CD4-positive, alpha-beta memory T cell (primary cell): ENCODE data around the gene C1QL3. TPM values are rescaled to one million over a fixed set of nuclear protein-coding genes. Genes with fewer than 3 reads are reported as not detected.
A peak's percentile ranks its signal among the peaks of the same experiment; 100 is the strongest.

Experiments used
- CTCF ChIA-PET: fragments of 350-600 bp; sonication (Branson Sonifier 250); formaldehyde crosslinking; loops from one replicate; lab custom pipeline; 2021; ENCODE audit warnings: inconsistent platforms; ENCODE audit not compliant: partially characterized antibody; lab: Charles Lee
- POLR2A ChIA-PET: fragments of 350-600 bp; sonication (Branson Sonifier 250); formaldehyde crosslinking; loops from one replicate; lab custom pipeline; 2021; ENCODE audit not compliant: partially characterized antibody; lab: Charles Lee
- DNase-seq, 5 donors: peaks; one replicate each; pipeline versions ENCODE4 v3.0.0 to v3.0.0-alpha.2; 2020 to 2022; ENCODE audit warnings: mixed read lengths in 1 of 5
- H3K27ac ChIP-seq: one replicate; pipeline ENCODE4 v1.7.0; 2013; ENCODE audit warnings: low read depth, low read length
- H3K27me3 ChIP-seq: 2 replicates; pipeline ENCODE4 v1.7.0; 2013; ENCODE audit warnings: mild to moderate bottlenecking, low read length, moderate library complexity; ENCODE audit not compliant: insufficient read depth
- H3K36me3 ChIP-seq: 2 replicates; pipeline ENCODE4 v1.7.0; 2013; ENCODE audit warnings: mild to moderate bottlenecking, low read length, moderate library complexity; ENCODE audit not compliant: insufficient read depth
- H3K4me1 ChIP-seq: 2 replicates; pipeline ENCODE4 v1.7.0; 2013; ENCODE audit warnings: mild to moderate bottlenecking, low read length, moderate library complexity; ENCODE audit not compliant: insufficient read depth
- H3K4me3 ChIP-seq, 2 donors: one replicate each; pipeline ENCODE4 v1.7.0; 2013; ENCODE audit warnings: low read length in 2 of 2, mild to moderate bottlenecking in 1 of 2
- H3K9me3 ChIP-seq, 2 donors: one replicate each; pipeline ENCODE4 v1.7.0; 2013; ENCODE audit warnings: low read length in 2 of 2, control low read depth in 1 of 2; ENCODE audit not compliant: control insufficient read depth in 1 of 2
- H3K27ac Mint-ChIP-seq, 7 donors: one replicate each; pipeline ENCODE4 v1.8.0; 2020 to 2021; ENCODE audit warnings: mixed read lengths in 7 of 7, mild to moderate bottlenecking in 6 of 7, inconsistent platforms in 3 of 7, moderate library complexity in 3 of 7
- H3K27me3 Mint-ChIP-seq, 2 donors: one replicate each; pipeline ENCODE4 v1.8.0; 2020 to 2021; ENCODE audit warnings: mixed read lengths in 2 of 2
- H3K36me3 Mint-ChIP-seq, 2 donors: one replicate each; pipeline ENCODE4 v1.8.0; 2020 to 2021; ENCODE audit warnings: mixed read lengths in 2 of 2, inconsistent platforms in 1 of 2, mild to moderate bottlenecking in 1 of 2
- H3K4me1 Mint-ChIP-seq, 4 donors: one replicate each; pipeline ENCODE4 v1.8.0; 2020 to 2021; ENCODE audit warnings: mixed read lengths in 4 of 4, mild to moderate bottlenecking in 1 of 4
- H3K4me3 Mint-ChIP-seq, 8 donors: one replicate each; pipeline ENCODE4 v1.8.0; 2020 to 2021; ENCODE audit warnings: mixed read lengths in 8 of 8, mild to moderate bottlenecking in 7 of 8, moderate library complexity in 6 of 8, inconsistent platforms in 3 of 8
- H3K9me3 Mint-ChIP-seq, 8 donors: one replicate each; pipeline ENCODE4 v1.8.0; 2020 to 2021; ENCODE audit warnings: mixed read lengths in 8 of 8, mild to moderate bottlenecking in 5 of 8, inconsistent platforms in 3 of 8, moderate library complexity in 1 of 8
- intact Hi-C: fragments of 100-400 bp; cut with micrococcal nuclease; formaldehyde crosslinking; loops from one replicate; pipeline ENCODE4 v1.15.1; 2023
- polyA plus RNA-seq, 2 donors: library from polyadenylated mRNA; unstranded; fragments of 300-500 nt; fragmentation: Illumina TruSeq; gene quantifications; one replicate each; pipeline ENCODE4 v1.2.3, GENCODE V29; 2021
- total RNA-seq, 2 experiments: library from RNA; stranded (reverse); gene quantifications; one replicate each; pipeline ENCODE4 v1.2.3, GENCODE V29; 2021

Gene C1QL3
- total RNA-seq (not detected), polyA plus RNA-seq (under 1 TPM; 0.48 TPM)

DNA sequence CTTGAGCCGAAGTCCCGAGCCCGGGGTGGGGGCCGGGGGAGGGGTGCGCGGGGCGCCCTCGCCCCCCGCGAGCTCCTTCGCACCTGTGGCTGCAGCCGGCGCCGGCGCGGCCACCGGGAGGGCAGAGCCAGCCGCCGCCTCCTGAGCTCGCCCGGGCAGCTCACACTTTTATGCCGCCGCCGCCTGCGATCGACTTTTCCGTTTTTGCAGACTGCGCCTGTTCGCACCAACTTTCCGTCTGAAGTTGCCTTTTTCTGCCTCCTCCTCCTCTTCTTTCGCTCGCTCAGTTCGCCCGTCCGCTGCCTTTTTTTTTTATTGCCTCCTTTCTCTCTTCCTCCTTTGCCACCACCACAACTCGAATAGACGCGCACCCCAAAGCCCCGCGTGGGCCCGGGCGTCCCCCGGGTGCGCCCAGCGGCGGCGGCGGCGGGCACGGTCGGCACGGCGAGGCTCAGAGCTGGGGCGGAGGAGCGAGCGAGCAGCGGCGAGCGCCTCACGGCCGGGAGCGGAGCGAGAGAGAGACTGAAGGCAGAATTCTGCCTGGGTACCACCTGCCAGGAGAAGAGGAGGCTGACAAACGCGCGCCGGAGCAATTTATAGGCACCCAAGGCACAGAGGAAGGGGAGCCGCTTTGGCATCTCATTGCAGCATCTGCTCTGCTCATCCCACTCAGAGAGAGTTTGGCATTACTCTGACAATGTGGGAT lies at the start of gene C1QL3:
Gene C1QL3, minus strand, starts transcription at position 569 of the 706 bp plus-strand sequence. CDS start 814 bp downstream, outside the sequence.
- DNase-seq = peak in 3 of 5 donors; percentile 9 to 13 (median 11)
- Histone ChIP-seq H3K4me1 (peaks cover 13% of the 10 kb centered on the region), H3K4me3 (peak within 1 kb of the TSS in 1 of 2 donors; percentile 32), H3K27ac (no peak within 1 kb of the TSS), H3K27me3 (peaks cover 10% of the 10 kb centered on the region), H3K9me3 (no peaks in the 10 kb centered on the region), H3K36me3 (no peaks in the 10 kb centered on the region)
- Mint-ChIP-seq H3K27ac (peak within 1 kb of the TSS in 1 of 7 donors; percentile 75), H3K4me3 (peak within 1 kb of the TSS; percentile 68 to 89 (median 86)), H3K27me3 (peaks cover 22 to 30% of the 10 kb centered on the region in 2 donors), H3K9me3 (peaks cover 0 to 3% (median 0%) of the 10 kb centered on the region in 8 donors), H3K36me3 (peaks cover 0 to 7% of the 10 kb centered on the region in 2 donors), H3K4me1 (peaks cover 3 to 25% (median 12%) of the 10 kb centered on the region in 4 donors)
- ChIA-PET POLR2A (no interaction called here), CTCF (interaction anchor here (0.6 kb wide), 1 partner anchor 330 kb away, joined by 3 read pairs; no protein-coding TSS in a partner anchor)
- intact Hi-C loops = no loop called here

DNA sequence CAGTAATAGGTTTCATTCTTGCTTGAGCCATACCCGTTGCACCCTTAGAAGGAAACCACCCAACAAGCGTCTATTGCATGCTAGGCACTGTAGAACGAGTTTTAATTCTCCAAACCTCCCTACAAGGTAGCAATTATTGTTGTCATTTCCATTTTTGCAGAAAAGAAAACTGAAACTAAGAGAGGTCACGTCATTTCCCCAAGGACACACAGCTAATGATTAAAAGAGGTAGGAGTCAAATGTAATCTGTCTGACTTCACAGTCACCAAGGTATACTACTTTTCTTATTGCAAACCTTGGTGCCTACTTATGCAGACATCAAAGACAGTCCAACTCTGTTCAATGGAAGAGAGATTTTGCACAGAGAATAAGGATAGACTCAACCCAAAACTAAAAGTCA lies 49.1 kb upstream of the C1QL3 start:
- intact Hi-C loops = no loop called here
- ChIA-PET POLR2A (no interaction called here), CTCF (no interaction called here)
- Histone ChIP-seq H3K27me3 (peaks cover 4% of the 10 kb centered on the region), H3K36me3 (no peaks in the 10 kb centered on the region), H3K9me3 (no peaks in the 10 kb centered on the region), H3K4me3 (no peak overlapping the region), H3K27ac (no peak overlapping the region), H3K4me1 (no peaks in the 10 kb centered on the region)
- H3K36me3 Mint-ChIP-seq = no peaks in the 10 kb centered on the region
- H3K9me3 Mint-ChIP-seq = no peaks in the 10 kb centered on the region
- H3K4me3 Mint-ChIP-seq = peak overlapping the region in 3 of 8 donors; percentile 9 to 65 (median 59)
- DNase-seq = no peak
- peaks cover 11 to 25% of the 10 kb centered on the region in 2 donors for H3K27me3 Mint-ChIP-seq
- H3K4me1 Mint-ChIP-seq = peaks cover 0 to 8% (median 5%) of the 10 kb centered on the region in 4 donors
- H3K27ac Mint-ChIP-seq = no peak overlapping the region

DNA sequence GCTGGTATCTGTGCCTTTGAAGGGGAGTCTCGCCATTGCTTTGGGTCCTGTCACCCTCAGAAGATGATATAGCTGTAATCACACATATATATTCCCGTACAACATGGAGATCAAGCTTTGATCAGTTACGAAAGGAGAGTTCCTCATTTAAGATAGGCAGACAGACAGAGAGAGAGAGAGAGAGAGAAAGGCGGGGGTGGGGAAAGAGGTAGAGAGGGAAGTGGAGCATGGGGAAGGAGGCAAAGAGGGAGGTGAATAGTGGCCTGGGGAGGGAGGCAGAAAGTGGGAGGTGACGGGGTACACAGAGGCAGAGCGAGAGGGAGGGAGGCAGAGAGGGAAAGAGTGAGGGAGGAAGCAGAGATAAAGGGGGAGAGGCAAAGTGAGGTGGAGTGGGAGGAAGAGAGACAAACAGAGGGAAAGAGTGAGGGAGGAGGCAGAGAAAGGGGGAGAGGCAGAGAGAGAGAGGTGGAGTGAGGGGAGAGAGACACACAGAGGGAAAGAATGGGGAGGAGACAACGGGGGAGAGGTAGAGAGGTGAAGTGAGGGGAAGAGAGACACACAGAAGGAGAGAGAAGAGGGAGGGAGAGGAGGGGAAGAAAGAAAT lies 44.6 kb upstream of the C1QL3 start:
- no peaks in the 10 kb centered on the region for H3K36me3 Mint-ChIP-seq
- no peak overlapping the region for H3K27ac Mint-ChIP-seq
- Histone ChIP-seq H3K36me3 (no peaks in the 10 kb centered on the region), H3K9me3 (no peaks in the 10 kb centered on the region), H3K4me3 (no peak overlapping the region), H3K27ac (no peak overlapping the region), H3K4me1 (no peaks in the 10 kb centered on the region), H3K27me3 (no peaks in the 10 kb centered on the region)
- peak overlapping the region in 1 of 8 donors; percentile 21 for H3K4me3 Mint-ChIP-seq
- POLR2A ChIA-PET = no interaction called here
- intact Hi-C loops = no loop called here
- peaks cover 0 to 2% (median 0%) of the 10 kb centered on the region in 8 donors for H3K9me3 Mint-ChIP-seq
- H3K4me1 Mint-ChIP-seq = peaks cover 0 to 8% (median 5%) of the 10 kb centered on the region in 4 donors
- H3K27me3 Mint-ChIP-seq = peaks cover 8 to 32% of the 10 kb centered on the region in 2 donors
- DNase-seq = no peak
- CTCF ChIA-PET = no interaction called here

DNA sequence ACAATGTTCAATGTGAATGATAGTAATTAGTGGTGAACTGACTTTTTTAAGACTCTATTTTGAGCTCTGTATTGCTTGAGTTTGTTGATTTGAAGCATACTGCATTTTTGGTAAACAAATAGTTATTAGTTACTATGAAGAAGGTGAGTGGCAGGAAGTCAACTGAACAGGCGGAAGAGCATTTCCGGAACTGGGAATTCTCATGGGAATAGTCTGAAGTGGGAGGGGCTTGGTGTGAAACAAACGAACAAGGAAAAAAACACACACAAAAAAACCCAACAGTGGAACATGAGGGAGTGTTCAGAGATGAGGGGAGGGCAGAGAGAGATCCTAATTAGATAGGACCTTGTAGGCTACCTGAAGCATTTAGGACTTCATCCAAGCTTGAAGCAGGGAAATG lies 43.9 kb upstream of the C1QL3 start:
- Histone ChIP-seq H3K4me1 (no peaks in the 10 kb centered on the region), H3K36me3 (no peaks in the 10 kb centered on the region), H3K27ac (no peak overlapping the region), H3K27me3 (no peaks in the 10 kb centered on the region), H3K9me3 (no peaks in the 10 kb centered on the region), H3K4me3 (no peak overlapping the region)
- DNase-seq = no peak
- peak overlapping the region in 1 of 7 donors; percentile 8 for H3K27ac Mint-ChIP-seq
- peaks cover 0 to 3% (median 0%) of the 10 kb centered on the region in 8 donors for H3K9me3 Mint-ChIP-seq
- peaks cover 0 to 3% (median 1%) of the 10 kb centered on the region in 4 donors for H3K4me1 Mint-ChIP-seq
- peaks cover 8 to 33% of the 10 kb centered on the region in 2 donors for H3K27me3 Mint-ChIP-seq
- intact Hi-C loops = no loop called here
- ChIA-PET CTCF (no interaction called here), POLR2A (no interaction called here)
- no peak overlapping the region for H3K4me3 Mint-ChIP-seq
- no peaks in the 10 kb centered on the region for H3K36me3 Mint-ChIP-seq

DNA sequence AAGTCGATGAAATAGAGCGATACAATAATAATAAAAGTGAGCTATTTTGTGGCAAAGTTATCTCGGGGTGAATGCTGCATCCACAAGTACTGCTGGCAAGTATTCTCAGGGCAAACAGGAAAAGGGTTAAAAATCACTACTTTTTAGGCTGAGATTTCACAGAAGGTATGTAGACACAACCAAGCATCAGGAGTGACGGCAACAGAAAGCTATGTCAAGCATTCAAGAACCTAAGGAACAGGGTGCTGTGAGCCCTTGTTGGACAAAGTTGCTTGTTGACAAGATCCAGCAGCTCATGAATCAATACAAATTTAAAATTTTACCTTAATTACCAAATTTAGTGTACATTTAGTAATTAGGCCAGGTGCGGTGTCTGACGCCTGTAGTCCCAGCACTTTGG lies 41.2 kb upstream of the C1QL3 start:
- H3K27me3 Mint-ChIP-seq = peaks cover 16 to 35% of the 10 kb centered on the region in 2 donors
- H3K27ac Mint-ChIP-seq = no peak overlapping the region
- Histone ChIP-seq H3K4me1 (no peaks in the 10 kb centered on the region), H3K27ac (no peak overlapping the region), H3K27me3 (peaks cover 4% of the 10 kb centered on the region), H3K4me3 (no peak overlapping the region), H3K9me3 (no peaks in the 10 kb centered on the region), H3K36me3 (no peaks in the 10 kb centered on the region)
- H3K4me3 Mint-ChIP-seq = no peak overlapping the region
- DNase-seq = no peak
- ChIA-PET POLR2A (no interaction called here), CTCF (no interaction called here)
- peaks cover 0 to 6% (median 2%) of the 10 kb centered on the region in 8 donors for H3K9me3 Mint-ChIP-seq
- H3K4me1 Mint-ChIP-seq = peaks cover 0 to 2% (median 0%) of the 10 kb centered on the region in 4 donors
- no peaks in the 10 kb centered on the region for H3K36me3 Mint-ChIP-seq
- intact Hi-C loops = no loop called here

DNA sequence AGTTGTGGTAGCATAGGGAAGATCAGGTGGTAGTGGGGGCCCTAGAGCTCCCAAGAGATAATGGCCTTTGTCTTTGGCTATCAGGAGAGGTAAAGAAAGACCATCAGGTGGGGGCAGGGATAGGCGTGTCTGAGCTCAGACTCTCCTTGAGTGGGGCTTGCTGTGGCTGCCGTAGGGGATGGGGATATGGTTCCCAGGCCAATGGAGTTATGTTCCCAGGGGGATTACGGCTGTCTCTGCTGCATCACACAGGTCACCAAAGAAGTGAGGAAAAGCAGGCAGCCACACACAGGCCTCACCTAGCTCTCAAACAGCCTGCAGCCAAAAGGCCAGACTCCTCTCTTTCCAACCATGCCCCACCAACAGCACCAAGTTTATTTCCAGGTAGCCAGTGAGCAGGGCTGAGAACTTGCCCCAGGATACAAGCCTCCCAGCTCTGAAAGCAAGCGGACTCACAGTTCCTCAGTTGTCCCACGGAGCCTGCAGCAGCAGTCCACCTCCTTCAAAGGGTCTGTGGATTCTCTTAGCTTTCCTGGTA lies 37.6 kb upstream of the C1QL3 start:
- Histone ChIP-seq H3K9me3 (no peaks in the 10 kb centered on the region), H3K4me1 (no peaks in the 10 kb centered on the region), H3K27ac (no peak overlapping the region), H3K4me3 (no peak overlapping the region), H3K36me3 (no peaks in the 10 kb centered on the region), H3K27me3 (peaks cover 4% of the 10 kb centered on the region)
- ChIA-PET CTCF (no interaction called here), POLR2A (no interaction called here)
- H3K4me1 Mint-ChIP-seq = no peaks in the 10 kb centered on the region
- peaks cover 0 to 6% (median 4%) of the 10 kb centered on the region in 8 donors for H3K9me3 Mint-ChIP-seq
- H3K4me3 Mint-ChIP-seq = no peak overlapping the region
- no peaks in the 10 kb centered on the region for H3K36me3 Mint-ChIP-seq
- intact Hi-C loops = no loop called here
- DNase-seq = no peak
- peak overlapping the region in 1 of 7 donors; percentile 44 for H3K27ac Mint-ChIP-seq
- peaks cover 17 to 28% of the 10 kb centered on the region in 2 donors for H3K27me3 Mint-ChIP-seq

DNA sequence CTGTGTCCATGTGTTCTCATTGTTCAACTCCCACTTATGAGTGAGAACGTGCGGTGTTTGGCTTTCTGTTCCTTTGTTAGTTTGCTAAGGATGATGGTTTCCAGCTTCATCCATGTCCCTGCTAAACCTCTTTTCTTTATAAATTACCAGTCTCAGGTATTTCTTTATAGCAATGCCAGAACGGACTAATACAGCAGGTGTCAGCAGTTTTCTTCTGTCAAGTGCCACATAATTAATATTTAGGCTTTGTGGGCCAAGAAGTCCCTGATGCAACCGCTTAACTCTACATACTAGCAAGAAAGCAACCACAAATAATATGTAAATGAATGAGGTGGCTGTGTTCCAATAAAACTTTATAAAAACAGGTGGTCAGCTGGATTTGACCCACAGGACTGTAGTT lies 26.3 kb upstream of the C1QL3 start:
- intact Hi-C loops = no loop called here
- Histone ChIP-seq H3K4me1 (no peaks in the 10 kb centered on the region), H3K9me3 (no peaks in the 10 kb centered on the region), H3K36me3 (no peaks in the 10 kb centered on the region), H3K27me3 (no peaks in the 10 kb centered on the region), H3K4me3 (no peak overlapping the region), H3K27ac (no peak overlapping the region)
- ChIA-PET CTCF (no interaction called here), POLR2A (no interaction called here)
- no peak overlapping the region for H3K4me3 Mint-ChIP-seq
- DNase-seq = no peak
- peaks cover 10 to 13% of the 10 kb centered on the region in 2 donors for H3K27me3 Mint-ChIP-seq
- H3K9me3 Mint-ChIP-seq = no peaks in the 10 kb centered on the region
- H3K27ac Mint-ChIP-seq = no peak overlapping the region
- H3K4me1 Mint-ChIP-seq = peaks cover 0 to 3% (median 0%) of the 10 kb centered on the region in 4 donors
- no peaks in the 10 kb centered on the region for H3K36me3 Mint-ChIP-seq
